Measurements from ENCODE around the gene BOD1L1. TPM values are rescaled to one million over a fixed set of nuclear protein-coding genes. Genes with fewer than 3 reads are reported as not detected.
A peak's percentile ranks its signal among the peaks of the same experiment; 100 is the strongest.

Gene BOD1L1
- total RNA-seq, 1 experiment from 2014 or later, result 22.0 TPM

DNA sequence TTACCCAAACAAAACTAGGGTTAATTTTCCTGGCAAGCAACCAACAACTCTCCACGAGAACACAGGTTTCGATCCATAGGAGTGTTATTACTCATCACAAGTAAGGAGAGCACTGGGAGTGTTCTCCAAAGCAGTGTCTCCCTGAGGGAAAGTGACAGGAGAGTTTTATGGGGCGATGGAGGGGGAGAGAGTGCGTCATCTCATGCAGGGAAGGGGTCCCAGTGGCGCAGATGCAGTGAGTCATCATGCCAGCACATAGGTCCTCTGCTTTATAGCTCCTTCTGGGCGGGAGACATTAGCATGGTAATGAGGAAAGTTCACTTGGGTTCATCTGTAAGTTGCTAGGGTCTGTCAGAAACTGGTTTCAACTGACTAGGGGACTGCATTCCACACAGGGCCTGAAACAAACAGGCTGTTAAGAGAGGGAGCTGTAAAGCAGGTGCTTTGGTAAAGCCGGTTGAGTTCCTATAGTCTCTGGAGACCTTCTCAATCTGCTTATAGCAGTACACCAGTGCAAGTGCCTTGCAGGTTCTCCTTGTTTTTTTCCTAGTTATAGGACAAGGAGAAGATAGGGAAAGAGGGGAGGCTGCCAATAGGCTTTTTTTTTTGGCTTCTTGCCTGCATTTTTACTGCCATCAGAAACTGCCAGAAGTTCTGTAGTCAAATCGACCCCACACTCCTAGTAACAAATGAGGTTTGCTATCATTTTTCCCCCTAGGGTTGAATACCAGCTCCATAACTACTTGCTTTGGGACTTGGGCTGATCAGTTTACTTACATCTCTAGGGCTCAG lies 12.8 kb upstream of the BOD1L1 start:
- Histone ChIP-seq H3K79me2 (ENCODE audit: low read length) (no peaks in the 10 kb centered on the region), H3K27me3 (ENCODE audit: low read length) (no peaks in the 10 kb centered on the region), H3K4me1 (ENCODE audit: insufficient read depth, low read length) (peaks cover 38% of the 10 kb centered on the region), H3K4me2 (ENCODE audit: low read length) (peak overlapping the region; percentile 55), H4K20me1 (ENCODE audit: low read length) (no peaks in the 10 kb centered on the region), H3K9me3 (ENCODE audit: low read length) (no peaks in the 10 kb centered on the region), H3K9me2 (replicated peaks; ENCODE audit: low read length) (no peaks in the 10 kb centered on the region), H3K36me3 (ENCODE audit: low read depth, low read length) (no peaks in the 10 kb centered on the region), H3K4me3 (ENCODE audit: low read length) (no peak overlapping the region; the same call in 1 of the 2 replicates), H3F3A (ENCODE audit: low read length, unreplicated experiment) (no peaks in the 10 kb centered on the region), H2AFZ (ENCODE audit: low read length) (no peak overlapping the region), H3K27ac (ENCODE audit: low read length) (peak overlapping the region; percentile 97), H3K9ac (ENCODE audit: low read length) (peak overlapping the region; percentile 78)
- DNase-seq, result peak; percentile 92
- intact Hi-C loops (cut with micrococcal nuclease), result no loop called here
- TF ChIP-seq EZH2phosphoT487 (IDR thresholded peaks at IDR 0.05; ENCODE audit: borderline replicate concordance, low read length) (no peak), EZH2 (IDR thresholded peaks at IDR 0.05; ENCODE audit: low read length, unreplicated experiment) (no peak)
- TF ChIP-seq, protein P1, sequence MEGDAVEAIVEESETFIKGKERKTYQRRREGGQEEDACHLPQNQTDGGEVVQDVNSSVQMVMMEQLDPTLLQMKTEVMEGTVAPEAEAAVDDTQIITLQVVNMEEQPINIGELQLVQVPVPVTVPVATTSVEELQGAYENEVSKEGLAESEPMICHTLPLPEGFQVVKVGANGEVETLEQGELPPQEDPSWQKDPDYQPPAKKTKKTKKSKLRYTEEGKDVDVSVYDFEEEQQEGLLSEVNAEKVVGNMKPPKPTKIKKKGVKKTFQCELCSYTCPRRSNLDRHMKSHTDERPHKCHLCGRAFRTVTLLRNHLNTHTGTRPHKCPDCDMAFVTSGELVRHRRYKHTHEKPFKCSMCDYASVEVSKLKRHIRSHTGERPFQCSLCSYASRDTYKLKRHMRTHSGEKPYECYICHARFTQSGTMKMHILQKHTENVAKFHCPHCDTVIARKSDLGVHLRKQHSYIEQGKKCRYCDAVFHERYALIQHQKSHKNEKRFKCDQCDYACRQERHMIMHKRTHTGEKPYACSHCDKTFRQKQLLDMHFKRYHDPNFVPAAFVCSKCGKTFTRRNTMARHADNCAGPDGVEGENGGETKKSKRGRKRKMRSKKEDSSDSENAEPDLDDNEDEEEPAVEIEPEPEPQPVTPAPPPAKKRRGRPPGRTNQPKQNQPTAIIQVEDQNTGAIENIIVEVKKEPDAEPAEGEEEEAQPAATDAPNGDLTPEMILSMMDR (conservative IDR thresholded peaks at IDR 0.05; ENCODE audit: low read depth, low read length), result no peak
- BruUV-seq (replicated peaks), result TSS peak; percentile 50
- ChIA-PET POLR2A (ENCODE audit: unreplicated experiment) (interaction anchor here (0.5 to 0.9 kb wide), 2 partner anchors 12 to 65 kb away, joined by 4 to 5 read pairs; partner anchors contain the start of gene BOD1L1), CTCF (interaction anchor here (0.5 to 1.5 kb wide), 4 partner anchors 14 to 877 kb away, joined by 3 to 5 read pairs (median 4); no protein-coding TSS in a partner anchor)
- peak; percentile 90 for ATAC-seq

DNA sequence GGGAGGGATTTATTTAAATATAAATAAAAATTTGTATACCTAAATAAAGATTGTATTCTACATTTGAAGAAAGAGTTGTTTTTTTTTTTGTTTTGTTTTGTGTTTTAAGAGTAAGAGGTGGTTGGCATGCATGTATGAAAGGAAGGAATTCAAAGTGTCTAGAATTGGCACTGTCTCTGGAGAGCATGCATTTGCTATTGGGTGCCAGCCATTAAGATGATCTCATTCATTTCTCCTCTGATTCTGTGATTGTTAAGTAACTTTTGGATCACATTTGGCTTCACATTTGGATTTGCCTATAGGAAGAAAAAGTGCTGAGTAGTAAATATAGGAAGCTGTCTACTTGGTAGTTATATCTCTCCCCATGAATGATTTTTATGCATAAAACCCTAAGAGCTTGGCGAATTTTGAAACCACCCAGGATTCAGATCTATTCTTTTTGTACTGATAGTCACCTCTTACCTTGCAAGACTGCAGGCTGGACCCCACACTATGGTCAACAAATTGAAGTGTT lies 7.8 kb upstream of the BOD1L1 start:
- BruUV-seq (replicated peaks), result no TSS peak
- ChIA-PET CTCF (no interaction called here), POLR2A (ENCODE audit: unreplicated experiment) (no interaction called here)
- DNase-seq, result no peak
- Histone ChIP-seq H4K20me1 (ENCODE audit: low read length) (no peaks in the 10 kb centered on the region), H3K9me3 (ENCODE audit: low read length) (no peaks in the 10 kb centered on the region), H3K4me1 (ENCODE audit: insufficient read depth, low read length) (peaks cover 11% of the 10 kb centered on the region), H3K4me3 (ENCODE audit: low read length) (no peak overlapping the region), H3K4me2 (ENCODE audit: low read length) (no peak overlapping the region), H3K27me3 (ENCODE audit: low read length) (no peaks in the 10 kb centered on the region), H3K9me2 (replicated peaks; ENCODE audit: low read length) (no peaks in the 10 kb centered on the region), H3K27ac (ENCODE audit: low read length) (no peak overlapping the region), H3K79me2 (ENCODE audit: low read length) (no peaks in the 10 kb centered on the region), H2AFZ (ENCODE audit: low read length) (no peak overlapping the region), H3K36me3 (ENCODE audit: low read depth, low read length) (no peaks in the 10 kb centered on the region), H3F3A (ENCODE audit: low read length, unreplicated experiment) (no peaks in the 10 kb centered on the region), H3K9ac (ENCODE audit: low read length) (no peak overlapping the region)
- no peak for ATAC-seq
- intact Hi-C loops (cut with micrococcal nuclease), result no loop called here
- no peak for TF ChIP-seq EZH2 (IDR thresholded peaks at IDR 0.05; ENCODE audit: low read length, unreplicated experiment)
- no peak for TF ChIP-seq EZH2phosphoT487 (IDR thresholded peaks at IDR 0.05; ENCODE audit: borderline replicate concordance, low read length)
- TF ChIP-seq, protein P1 (conservative IDR thresholded peaks at IDR 0.05; ENCODE audit: low read depth, low read length), result no peak

DNA sequence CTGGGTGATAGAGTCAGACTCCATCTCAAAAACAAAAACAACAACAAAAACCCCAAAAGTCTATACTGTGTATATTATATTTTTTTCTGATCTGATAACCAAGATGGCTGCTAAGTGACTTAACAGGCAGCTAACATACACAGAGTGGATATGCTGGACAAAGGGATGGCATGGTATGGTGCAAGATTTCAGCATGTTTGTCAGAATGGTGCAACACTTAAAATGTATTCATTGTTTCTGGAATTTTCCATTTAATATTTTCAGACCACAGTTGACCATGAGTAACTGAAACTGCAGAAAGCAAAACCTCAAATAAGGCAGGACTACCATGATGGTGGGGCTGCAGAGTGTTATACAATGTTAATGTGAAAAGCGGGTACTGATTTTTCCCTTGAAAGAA lies 6.1 kb upstream of the BOD1L1 start:
- intact Hi-C loops (cut with micrococcal nuclease), result no loop called here

More for the DNA sequence above, 6.1 kb upstream of the BOD1L1 start:
- H3K27ac ChIP-seq (ENCODE audit: low read length), result no peak overlapping the region
- no peak for DNase-seq
- no peaks in the 10 kb centered on the region for H3K27me3 ChIP-seq (ENCODE audit: low read length)
- no TSS peak for BruUV-seq (replicated peaks)
- H3F3A ChIP-seq (ENCODE audit: low read length, unreplicated experiment), result no peaks in the 10 kb centered on the region
- H3K79me2 ChIP-seq (ENCODE audit: low read length), result no peaks in the 10 kb centered on the region; the same call in 1 of the 2 replicates
- H3K9me2 ChIP-seq (replicated peaks; ENCODE audit: low read length), result no peaks in the 10 kb centered on the region
- H3K4me3 ChIP-seq (ENCODE audit: low read length), result no peak overlapping the region
- CTCF ChIA-PET, result no interaction called here
- no peaks in the 10 kb centered on the region for H3K9me3 ChIP-seq (ENCODE audit: low read length)
- POLR2A ChIA-PET (ENCODE audit: unreplicated experiment), result no interaction called here
- no peak overlapping the region for H3K4me2 ChIP-seq (ENCODE audit: low read length)
- no peak for TF ChIP-seq EZH2 (IDR thresholded peaks at IDR 0.05; ENCODE audit: low read length, unreplicated experiment)
- TF ChIP-seq EZH2phosphoT487 (IDR thresholded peaks at IDR 0.05; ENCODE audit: borderline replicate concordance, low read length), result no peak
- TF ChIP-seq, protein P1 (conservative IDR thresholded peaks at IDR 0.05; ENCODE audit: low read depth, low read length), result no peak
- no peak for ATAC-seq
- H4K20me1 ChIP-seq (ENCODE audit: low read length), result no peaks in the 10 kb centered on the region
- no peak overlapping the region for H3K9ac ChIP-seq (ENCODE audit: low read length)
- no peaks in the 10 kb centered on the region for H3K36me3 ChIP-seq (ENCODE audit: low read depth, low read length)
- no peak overlapping the region for H2AFZ ChIP-seq (ENCODE audit: low read length)
- peaks cover 1% of the 10 kb centered on the region; the same call in 1 of the 2 replicates for H3K4me1 ChIP-seq (ENCODE audit: insufficient read depth, low read length)

All from PC-3 (cell line).